HG03060 (cell line): ENCODE measurements around the gene FBH1.
"Not testable (repeated sequence)": the region's sequence is repeated elsewhere in the genome, so short reads cannot be mapped to it uniquely, and the experiment has no call there.

ENCODE experiments used
- ATAC-seq: cut with Tn5 transposase; IDR thresholded peaks from one replicate; pipeline ENCODE4 v1.9.1; 2021; ENCODE audit warnings: low read depth, moderate number of reproducible peaks; ENCODE audit not compliant: unreplicated experiment

The FBH1 gene

DNA sequence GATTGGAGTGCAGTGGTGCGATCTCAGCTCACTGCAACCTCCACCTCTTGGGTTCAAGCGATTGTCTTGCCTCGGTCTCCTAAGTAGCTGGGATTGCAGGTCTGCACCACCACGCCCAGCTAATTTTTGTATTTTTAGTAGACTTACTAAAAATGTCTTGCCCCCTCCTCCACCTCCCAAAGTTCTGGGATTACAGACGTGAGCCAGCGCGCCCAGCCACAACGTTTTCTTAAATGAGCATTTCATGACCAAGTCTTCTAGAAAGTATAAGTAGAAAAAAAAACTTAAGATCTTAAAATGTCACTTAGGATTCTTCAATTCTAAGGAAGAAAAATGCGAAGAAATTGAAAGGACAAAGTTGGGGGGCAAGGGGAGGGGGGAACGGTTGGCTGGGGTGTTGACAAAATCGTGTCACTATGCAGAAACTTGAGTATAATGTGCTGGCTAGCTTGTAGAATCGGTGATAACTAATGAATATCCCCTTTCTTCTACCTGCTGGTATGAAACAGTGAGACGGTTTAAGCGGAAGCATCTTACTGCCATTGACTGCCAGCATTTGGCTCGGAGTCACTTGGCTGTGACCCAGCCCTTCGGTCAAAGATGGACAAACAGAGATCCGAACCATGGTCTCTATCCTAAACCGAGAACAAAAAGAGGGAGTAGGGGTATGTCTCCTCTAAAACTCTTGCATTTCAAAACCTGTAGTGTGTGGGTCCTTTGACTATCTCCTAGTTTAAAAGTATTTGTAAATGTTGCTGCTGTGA is 12.7 kb downstream of the FBH1 start:
- ATAC-seq = no peak

DNA sequence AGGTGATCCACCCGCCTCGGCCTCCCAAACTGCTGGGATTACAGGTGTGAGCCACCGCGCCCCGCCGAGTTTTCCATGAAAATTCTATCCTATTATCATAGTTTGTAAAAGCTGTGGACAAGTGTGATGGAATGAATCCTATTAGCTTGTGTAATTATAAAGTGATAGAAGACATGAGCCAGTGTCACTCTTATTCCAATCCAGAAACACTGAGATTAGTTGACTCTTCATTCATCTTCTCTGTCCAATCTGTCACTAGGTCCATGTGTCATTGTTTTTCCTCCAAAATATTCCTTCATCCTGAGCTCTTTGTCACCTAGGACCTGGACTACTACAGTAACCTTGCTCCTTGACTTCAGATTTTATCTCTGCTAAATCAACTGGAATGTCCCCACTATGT is 13.5 kb downstream of the FBH1 start:
- ATAC-seq = no peak

DNA sequence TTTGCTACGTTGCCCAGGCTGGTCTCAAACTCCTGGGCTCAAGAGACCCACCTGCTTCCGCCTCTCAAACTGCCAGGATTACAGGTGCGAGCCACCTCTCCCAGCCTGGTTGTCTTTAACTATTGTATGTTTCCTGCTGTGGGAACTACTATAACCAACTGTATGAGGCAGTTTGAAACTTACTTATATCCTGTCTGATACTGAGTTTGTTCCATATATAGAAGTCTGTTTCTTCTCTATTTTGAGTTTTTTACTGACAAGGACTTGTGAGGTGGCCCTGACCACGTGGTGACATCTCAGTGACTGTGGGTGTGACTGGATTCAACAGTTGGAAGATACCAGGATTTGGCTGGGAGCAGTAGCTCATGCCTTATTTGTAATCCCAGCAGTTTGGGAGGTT is 14.2 kb downstream of the FBH1 start:
- peak; percentile 85 for ATAC-seq

DNA sequence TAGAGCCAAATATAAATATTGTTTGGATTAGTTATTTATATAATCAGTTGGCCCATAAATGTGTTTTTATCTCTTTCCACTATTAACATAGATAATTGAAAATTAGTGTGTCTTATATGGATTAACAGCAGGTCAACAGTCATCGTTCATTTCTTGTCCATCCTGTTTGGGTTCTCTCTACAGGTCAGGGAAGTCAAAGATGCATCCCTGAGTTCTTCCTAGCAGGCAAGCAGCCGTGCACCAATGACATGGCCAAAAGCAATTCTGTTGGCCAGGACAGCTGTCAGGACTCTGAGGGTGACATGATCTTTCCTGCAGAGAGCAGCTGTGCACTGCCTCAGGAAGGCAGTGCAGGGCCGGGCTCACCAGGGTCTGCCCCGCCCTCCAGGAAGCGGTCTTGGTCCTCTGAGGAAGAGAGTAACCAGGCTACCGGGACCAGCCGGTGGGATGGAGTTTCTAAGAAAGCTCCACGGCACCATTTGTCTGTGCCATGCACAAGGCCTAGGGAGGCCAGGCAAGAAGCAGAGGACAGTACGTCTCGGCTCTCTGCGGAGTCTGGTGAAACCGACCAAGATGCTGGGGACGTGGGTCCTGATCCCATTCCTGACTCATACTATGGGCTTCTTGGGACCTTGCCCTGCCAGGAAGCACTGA is 15.9 kb downstream of the FBH1 start:
- ATAC-seq = no peak

DNA sequence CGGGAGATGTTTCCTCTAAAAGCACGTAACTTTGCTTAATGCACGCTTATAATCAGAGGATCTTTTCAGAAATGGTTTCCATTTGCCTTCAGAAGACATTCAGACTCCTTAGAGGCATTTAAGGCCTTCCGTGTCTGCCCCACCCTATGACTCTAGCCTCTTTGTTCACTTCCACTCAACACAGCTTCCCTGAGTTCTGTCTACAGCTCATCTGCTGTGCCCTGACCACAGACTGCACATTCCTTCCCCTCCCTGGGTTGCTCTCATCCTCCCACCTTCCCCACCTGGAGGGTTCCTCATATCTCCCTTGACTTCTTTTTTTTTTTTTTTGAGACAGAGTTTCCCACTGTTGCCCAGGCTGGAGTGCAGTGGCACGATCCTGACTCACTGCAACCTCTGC is 16.6 kb downstream of the FBH1 start:
- ATAC-seq = no peak

DNA sequence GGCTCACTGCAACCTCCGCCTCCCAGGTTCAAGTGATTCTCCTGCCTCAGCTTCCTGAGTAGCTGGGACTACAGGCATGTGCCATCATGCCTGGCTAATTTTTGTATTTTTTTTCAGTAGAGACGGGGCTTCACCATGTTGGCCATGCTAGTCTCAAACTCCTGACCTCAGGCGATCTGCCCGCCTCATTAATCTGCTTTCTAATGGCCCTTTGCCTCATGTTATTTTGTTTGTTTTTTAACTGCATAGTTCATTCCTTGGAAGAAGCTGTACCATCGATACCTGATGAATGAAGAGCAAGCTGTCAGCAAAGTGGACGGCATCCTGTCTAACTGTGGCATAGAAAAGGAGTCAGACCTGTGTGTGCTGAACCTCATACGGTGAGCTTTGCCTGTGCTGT is 18.6 kb downstream of the FBH1 start:
- ATAC-seq = not testable (repeated sequence)

DNA sequence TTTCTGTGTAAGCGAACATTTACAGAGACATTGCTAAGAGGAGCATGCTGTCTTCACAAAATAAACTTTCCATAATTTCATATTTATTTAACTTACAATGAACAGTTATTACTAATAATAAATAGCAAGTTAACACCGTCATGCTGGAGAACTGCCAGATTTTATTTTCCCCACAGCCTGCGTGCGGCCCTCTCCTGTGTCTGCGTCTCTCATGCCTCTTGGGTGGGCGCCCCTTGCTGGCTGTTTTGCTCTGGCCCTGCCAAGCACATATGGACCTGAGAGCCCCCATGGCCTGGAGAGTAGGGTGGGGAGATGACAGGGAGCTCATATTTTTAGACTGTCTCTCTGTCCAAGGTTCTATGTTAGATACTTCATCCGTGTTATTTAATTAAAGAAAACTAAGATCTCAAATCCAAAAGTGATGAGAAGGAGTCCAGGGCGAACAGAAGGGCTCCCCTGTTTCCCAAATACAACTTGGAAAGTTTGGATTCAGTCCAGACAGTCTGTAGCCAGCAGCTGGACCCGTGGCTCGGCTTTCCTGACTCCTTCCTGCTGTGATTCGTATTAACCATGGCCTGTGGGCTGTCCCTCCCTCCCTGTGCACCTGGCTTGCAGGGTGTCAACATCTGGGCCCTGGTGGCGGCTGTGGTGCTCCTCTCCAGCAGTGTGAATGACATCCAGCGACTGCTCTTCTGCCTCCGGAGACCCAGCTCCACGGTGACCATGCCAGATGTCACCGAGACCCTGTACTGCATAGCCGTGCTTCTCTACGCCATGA is 20.5 kb downstream of the FBH1 start:
- no peak for ATAC-seq

DNA sequence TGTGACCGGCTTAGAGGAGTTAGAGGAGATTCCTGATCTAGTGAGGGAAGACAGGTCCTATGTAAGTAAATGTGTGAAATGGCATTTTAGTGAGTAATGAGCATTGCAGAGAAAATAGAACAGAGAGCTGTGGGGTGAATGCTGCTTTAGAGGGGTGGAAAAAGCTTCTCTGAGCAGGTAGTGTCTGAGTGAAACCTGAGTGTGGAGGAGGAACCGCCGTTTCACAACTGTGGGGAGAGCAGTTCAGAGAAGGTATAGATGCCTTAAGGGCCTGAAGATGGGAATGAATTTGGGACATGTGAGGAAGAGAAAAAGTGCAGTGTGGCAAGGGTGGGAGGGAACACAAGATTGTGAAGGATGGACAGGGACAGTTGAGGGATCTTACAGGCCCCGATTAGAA is 21.6 kb downstream of the FBH1 start:
- ATAC-seq = no peak

DNA sequence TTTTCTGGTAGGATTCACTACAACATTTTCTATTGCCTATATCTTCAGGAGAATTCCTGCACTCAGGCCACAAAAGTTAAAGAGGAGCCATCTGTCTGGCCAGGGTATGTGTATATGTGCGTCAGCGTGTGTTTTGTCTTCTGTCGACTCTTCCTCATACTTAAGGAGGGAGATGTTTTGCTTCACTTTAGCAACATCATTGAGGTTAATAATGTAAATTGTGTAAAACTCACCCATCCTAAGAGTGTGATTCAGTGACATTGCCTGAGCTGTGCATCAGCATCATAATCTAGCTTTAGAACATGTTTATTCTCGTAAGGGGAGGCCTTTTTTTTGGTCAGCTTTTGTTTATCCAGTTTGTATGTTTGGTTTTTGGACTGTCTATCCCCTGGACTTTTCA is 23.7 kb downstream of the FBH1 start:
- ATAC-seq = no peak

DNA sequence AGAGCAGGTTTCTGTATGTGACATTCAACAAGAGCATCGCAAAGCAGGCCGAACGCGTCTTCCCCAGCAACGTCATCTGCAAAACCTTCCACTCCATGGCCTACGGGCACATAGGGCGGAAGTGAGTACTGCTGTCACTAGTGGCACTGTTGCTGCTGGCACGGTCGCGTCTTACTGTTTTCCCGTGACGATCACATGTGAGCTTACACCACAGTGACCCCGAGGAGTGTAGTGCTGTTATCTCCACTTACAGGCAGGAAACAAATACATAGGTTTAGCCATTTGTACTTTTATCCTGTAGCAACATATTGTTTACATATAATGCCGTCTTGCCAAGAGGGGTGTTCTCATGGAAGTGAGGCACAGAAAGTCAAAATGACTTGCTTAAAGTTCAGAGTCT is 25.4 kb downstream of the FBH1 start:
- no peak for ATAC-seq

DNA sequence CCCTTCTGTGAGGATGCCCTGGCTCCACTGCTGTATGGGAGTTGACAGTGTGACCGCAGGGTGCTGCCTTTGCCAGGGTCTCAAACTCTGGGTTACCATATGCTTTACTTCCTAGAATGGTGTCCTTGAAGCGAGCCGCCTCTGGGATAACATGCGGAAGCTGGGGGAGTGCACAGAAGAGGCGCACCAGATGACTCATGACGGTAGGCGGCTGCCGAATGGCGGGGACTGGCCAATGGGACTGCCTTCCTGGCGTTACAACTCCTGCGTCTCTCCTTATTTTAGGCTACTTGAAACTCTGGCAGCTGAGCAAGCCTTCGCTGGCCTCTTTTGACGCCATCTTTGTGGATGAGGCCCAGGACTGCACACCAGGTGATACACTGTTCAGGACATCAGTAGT is 27.3 kb downstream of the FBH1 start:
- no peak for ATAC-seq

DNA sequence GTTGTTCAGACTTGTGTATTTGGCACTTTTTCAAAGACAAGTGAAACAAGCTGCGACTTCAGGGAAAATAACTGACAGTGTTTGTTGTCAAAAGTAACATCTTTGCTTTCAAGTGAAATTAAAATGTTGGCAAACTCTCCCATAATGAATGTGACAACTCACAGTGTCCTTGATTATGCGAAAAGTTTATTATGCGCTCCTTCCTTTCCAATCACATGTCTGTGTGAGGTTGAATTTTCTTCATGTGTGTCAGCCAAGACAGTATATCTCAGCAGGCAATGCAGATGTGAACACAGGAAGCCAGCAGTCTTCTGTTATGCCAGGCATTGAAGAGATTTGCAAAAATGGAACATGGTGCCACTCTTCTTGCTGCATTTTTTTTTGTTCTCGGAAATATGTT is 28.7 kb downstream of the FBH1 start:
- no peak for ATAC-seq

DNA sequence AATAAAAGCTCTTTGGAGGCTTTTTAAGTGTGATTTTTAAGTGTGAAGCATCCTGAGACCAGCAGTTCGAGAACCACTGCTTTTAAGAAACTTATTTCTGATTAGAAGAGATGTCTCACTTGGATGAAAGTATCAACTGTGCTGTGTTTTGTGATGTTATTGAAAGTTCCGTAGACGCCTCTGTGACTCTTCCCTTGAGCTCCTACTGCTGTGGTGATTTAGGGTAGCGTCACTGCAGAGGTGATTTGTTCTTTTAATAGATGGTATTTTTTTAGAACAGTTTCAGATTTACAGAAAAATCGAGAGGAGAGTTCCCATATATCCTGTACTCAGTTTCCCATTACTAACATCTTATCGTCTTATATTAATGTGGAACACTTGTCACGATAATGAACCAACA is 29.5 kb downstream of the FBH1 start:
- ATAC-seq = no peak

DNA sequence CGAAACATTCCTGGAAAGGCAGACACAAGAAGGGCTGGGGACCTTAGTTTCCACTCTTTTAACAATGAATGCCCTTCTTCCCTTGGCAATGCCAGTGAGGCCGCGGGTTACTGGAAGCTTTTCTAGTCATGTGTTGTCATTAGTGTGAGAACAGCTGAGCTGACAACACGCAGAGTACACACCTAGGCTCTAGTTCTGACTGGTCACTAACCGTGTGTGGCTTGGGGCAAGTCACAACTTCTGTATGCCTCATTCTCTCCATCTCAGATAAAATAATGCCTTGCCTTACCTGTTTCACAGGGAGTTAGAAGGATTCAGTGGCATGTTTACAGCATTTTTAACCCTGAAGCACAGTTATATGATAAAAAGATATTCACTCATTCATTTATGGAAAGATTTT is 31.7 kb downstream of the FBH1 start:
- ATAC-seq = no peak

DNA sequence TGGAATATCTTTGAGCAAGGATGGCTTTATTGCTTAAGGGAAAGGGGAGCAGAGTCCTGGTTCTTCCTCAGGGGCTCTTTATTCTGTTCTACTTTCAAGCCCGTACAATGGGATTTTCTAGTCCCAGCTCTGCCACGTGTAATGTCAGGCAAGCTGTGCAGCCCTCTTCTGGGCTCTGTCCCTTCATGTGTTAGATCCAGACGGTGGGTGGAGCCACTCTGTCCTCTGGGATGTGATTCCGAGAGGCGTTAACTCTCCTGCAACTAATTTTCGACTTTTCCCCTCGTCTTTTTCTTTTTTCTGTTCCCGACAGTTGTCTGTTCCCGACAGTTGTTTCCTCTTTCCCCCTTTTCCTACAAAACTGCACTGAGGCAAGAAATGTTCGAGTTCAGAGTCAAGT is 34.8 kb downstream of the FBH1 start:
- ATAC-seq = no peak

DNA sequence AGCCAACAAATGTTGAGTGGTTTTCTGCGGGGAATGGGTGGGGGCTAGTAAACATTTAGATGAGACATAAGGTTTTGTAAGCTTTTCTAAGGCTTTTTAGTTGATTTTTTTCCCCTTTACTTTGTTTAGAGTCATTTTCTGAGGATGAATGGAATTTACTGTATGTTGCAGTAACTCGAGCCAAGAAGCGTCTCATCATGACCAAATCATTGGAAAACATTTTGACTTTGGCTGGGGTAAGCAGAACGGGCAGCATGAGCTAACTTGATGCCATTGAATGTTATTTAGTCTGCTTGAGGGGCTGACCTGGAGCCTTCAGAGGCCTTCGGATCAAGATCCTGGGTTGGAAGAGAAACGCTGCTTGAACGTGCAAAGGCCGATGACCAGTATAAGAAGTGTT is 37.3 kb downstream of the FBH1 start:
- no peak for ATAC-seq

DNA sequence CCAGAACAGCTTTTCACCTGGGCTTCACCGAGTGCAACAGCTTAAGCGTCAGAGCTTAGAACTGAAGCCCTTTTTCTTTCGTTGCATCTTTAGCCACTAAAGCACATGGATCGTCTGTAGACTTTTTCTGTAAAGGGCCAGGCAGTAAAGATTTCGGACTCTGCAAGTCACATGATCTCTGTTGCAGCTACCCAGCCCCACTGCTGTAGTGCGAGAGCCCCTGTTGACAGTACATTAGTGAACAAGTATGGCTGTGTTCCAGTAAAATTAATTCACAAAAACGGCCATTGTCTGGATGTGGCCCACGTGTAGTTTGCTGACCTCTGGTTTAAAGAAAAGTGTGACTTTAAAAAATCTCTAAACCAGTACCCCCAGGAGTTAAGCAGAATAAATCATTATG is 39.4 kb downstream of the FBH1 start:
- no peak for ATAC-seq

DNA sequence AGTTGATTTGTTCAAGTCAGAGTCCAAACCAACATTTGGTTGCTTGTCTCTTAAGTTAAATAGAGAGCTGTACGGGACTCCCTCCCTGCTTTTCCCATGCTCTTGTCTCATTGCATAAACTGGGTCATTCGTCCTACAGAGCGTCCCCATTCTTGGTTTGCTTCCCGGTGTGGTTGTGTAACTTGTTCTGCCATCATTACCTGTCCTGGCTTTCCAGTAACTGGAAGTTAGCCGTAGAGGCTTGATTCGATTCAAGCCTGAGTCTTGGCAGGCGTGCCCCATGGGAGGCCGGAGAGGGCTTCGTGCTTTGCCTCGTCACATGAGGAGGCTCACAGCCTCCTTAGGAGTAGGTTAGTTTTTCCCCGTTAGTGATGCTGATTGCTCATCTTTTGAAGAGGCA is 40.2 kb downstream of the FBH1 start:
- ATAC-seq = no peak

DNA sequence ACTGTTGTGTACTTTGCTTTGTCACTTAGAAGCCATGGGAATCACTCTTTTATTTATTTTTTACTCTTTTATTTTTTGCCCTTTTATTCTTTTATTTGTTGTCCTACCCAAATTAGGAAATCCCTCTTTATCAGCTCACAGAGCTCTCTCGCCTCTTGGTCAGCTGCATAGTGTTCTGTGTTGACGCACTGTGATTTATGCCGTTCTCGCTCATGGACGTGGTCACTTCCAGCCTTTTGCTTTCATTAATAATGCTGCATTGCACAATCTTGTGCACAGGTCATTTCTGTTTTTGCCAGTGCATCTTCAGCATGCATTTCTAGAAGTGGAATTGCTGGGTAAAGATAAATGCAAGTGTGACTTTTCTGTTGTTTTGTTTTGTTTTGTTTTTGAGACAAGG is 42.3 kb downstream of the FBH1 start:
- ATAC-seq = no peak

DNA sequence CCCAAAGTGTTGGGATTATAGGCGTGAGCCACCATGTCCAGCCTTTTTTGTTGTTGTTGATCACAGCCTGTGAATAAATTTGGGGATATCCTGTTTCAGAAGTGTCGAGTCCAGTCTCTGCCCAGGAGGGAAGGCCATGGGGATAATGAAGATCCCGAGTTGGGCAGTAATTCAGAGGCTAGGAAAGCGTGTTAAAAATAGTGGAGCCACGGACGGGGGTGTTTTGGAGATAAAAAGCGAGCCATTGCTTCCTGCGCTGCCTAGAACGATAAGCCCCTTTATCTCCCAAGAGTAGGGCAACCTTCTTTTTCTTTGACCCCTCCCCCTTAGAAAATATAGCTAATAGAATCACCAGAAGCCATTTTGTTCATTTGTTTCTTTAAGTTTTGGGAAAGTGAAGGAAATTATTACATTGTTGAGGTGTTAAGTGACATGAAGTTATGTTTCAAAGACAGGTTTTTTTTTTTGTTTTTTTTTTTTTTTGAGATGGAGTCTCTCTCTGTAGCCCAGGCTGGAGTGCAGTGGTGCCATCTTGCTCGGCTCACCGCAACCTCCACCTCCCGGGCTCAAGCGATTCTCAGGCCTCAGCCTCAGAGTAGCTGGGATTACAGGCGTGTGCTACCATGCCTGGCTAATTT is 44.0 kb downstream of the FBH1 start:
- ATAC-seq = no peak

DNA sequence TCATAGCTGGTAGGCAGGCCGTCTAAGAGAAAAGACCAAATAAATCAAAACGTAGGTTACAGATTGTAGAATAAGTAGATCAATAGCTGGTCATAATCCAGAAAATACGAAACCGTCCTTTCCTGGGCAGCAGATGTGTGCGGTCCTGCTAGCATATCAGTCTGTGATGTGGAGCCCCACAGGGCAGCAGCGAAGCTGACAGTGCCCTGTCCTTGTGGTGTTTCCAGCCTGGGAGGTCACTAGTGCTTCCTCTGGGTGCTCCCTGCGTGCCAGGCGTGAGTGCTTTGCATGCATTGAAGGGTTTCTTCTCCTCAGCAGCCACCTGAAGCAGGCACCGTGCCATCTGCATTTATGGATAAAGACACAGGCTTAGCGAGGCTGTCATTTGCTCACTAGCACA is 45.6 kb downstream of the FBH1 start:
- ATAC-seq = no peak
